ENCODE data around the gene PCDH12. TPM values are rescaled to one million over a fixed set of nuclear protein-coding genes. Genes with fewer than 3 reads are reported as not detected.

Gene PCDH12
- 0.14 and 0.17 TPM in 2 replicates for total RNA-seq (2014; rRNA removed; shearing (Covaris generic))
- polyA plus RNA-seq (2015; cell fraction: cytosol; rRNA removed): 0.45 and 0.85 TPM in 2 replicates
- polyA plus RNA-seq (2015; cell fraction: nucleus; rRNA removed): 2.0 and 3.1 TPM in 2 replicates

GRCh38 chr5:141958113-141958512, at the start of gene PCDH12:
TSS of gene PCDH12 (minus strand) at chr5:141958202. CDS start at chr5:141957851, 351 bp downstream.
- DNase-seq (ENCODE audit: low read depth): peak; percentile 56

DNA sequence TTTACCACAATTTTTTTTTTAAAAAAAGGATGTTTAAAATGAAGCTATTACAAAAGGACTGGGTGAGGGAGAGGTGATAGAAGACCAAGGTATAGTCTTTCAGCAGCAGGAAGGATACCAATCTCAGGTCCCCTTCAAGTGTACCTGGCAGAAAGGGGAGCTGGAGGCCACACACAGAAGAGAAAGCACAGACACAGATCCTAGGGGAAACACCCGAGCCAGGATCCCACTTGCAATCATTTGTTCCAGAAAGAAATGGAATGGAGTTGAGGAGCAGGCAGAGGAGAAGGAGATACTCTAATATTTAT, 49.2 kb upstream of the PCDH12 start:
- no peak for DNase-seq (ENCODE audit: low read depth)

- no peak for DNase-seq (ENCODE audit: low read depth)
Measured at GRCh38 chr5:142006363-142007236, 48.6 kb upstream of the PCDH12 start.

GRCh38 chr5:142003266-142003800, 45.3 kb upstream of the PCDH12 start:
- no peak for DNase-seq (ENCODE audit: low read depth)

GRCh38 chr5:142000704-142001484, 42.9 kb upstream of the PCDH12 start:
- no peak for DNase-seq (ENCODE audit: low read depth)

GRCh38 chr5:142000173-142000572, 42.2 kb upstream of the PCDH12 start:
- no peak for DNase-seq (ENCODE audit: low read depth)

DNA sequence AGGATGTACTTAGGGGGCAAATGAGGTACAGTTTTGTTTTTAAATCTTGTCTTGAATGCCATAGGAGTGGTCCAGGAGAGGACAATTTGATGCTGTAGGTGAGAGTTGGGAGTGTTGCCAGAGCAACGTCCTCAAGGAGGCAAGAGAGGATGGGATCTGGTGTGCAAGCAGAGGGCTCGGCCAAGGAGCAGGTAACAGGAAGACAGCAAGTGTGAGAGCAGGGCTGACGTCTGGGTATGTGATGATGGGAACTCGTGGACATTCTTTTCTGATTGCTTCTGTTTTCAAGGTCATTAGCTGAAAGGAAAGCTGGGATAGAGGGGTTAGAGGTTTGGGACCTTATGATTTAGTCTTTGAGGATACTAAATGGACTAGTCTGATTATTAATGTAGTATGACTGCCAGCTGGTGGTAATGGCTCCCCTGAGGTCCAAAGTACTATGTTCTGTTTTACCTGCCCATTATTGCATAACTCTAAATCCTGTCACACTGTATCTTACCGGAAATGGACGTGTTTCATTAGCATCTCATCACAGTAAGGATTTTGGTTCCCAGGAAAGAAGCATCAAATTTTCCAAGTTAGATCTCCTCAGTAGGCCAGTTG, 39.5 kb upstream of the PCDH12 start:
- no peak for DNase-seq (ENCODE audit: low read depth)

GRCh38 chr5:141995656-141996055, 37.7 kb upstream of the PCDH12 start:
- DNase-seq (ENCODE audit: low read depth): no peak

- no peak for DNase-seq (ENCODE audit: low read depth)
Measured at GRCh38 chr5:141994511-141995136, 36.6 kb upstream of the PCDH12 start.

GRCh38 chr5:141992349-141992963, 34.5 kb upstream of the PCDH12 start:
- peak; percentile 44 for DNase-seq (ENCODE audit: low read depth)

GRCh38 chr5:141989720-141990119, 31.7 kb upstream of the PCDH12 start:
- DNase-seq (ENCODE audit: low read depth): no peak

DNA sequence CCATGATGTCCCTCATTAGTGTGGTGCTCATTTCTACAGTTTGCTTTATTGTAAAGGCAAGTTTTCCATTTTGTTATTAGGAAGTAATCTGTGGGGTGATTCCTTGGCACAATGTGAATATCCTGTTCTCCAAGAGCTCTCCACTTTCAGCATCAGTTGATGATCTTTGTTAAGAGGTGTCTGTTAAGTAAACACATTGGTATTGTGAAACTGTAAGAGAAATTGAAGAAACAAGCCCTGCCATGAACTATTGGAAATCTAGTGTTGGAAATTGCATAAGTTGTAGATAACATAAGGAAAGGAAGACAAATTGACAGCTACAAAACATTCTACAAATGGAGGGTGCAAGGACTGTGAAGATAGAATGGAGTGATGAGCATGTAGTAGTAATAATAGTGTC, 28.1 kb upstream of the PCDH12 start:
- DNase-seq (ENCODE audit: low read depth): no peak

GRCh38 chr5:141982626-141983025, 24.6 kb upstream of the PCDH12 start:
- no peak for DNase-seq (ENCODE audit: low read depth)

DNA sequence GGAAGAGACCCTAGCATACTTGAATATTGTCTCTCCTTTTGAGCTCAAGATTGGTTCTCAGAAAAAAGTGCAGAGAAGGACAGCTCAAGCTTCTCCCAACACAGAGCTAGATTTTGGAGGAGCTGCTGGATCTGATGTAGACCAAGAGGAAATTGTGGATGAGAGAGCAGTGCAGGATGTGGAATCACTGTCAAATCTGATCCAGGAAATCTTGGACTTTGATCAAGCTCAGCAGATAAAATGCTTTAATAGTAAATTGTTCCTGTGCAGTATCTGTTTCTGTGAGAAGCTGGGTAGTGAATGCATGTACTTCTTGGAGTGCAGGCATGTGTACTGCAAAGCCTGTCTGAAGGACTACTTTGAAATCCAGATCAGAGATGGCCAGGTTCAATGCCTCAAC, 20.4 kb upstream of the PCDH12 start:
- DNase-seq (ENCODE audit: low read depth): no peak

- no peak for DNase-seq (ENCODE audit: low read depth)
Measured at GRCh38 chr5:141976176-141976575, 18.2 kb upstream of the PCDH12 start.

DNA sequence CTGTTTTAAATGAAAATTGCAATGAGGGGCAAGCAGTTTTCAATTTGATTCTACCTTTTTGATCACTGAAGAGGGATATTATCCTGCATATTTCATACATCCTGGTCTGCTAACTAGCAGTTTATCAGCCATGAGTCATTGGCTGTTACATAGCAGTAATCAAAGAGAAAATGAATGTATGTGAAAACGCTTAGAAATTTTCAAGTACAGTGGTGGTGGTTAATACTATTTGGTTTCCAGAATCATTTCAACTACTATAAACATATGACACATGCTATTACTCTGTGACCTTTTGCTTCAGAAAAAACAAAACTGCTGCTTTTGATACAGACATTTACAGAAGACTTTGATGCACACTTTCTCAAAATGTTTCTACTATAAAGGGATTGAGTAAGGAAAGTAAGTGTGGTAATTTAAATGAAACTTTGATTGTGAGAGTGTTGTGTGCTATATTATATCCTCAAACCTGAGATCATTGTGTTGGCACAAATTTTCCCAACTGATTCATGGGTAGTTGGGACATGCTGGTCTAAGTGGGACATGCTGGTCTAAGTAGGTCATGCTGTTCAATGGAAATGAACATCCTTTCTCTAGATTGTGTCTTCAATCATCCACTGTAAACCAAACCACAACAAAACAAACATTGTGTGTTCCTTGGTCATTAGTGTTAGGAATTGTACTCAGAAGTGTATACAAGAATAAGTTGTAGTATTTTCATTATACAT, 16.0 kb upstream of the PCDH12 start:
- DNase-seq (ENCODE audit: low read depth): peak; percentile 29

DNA sequence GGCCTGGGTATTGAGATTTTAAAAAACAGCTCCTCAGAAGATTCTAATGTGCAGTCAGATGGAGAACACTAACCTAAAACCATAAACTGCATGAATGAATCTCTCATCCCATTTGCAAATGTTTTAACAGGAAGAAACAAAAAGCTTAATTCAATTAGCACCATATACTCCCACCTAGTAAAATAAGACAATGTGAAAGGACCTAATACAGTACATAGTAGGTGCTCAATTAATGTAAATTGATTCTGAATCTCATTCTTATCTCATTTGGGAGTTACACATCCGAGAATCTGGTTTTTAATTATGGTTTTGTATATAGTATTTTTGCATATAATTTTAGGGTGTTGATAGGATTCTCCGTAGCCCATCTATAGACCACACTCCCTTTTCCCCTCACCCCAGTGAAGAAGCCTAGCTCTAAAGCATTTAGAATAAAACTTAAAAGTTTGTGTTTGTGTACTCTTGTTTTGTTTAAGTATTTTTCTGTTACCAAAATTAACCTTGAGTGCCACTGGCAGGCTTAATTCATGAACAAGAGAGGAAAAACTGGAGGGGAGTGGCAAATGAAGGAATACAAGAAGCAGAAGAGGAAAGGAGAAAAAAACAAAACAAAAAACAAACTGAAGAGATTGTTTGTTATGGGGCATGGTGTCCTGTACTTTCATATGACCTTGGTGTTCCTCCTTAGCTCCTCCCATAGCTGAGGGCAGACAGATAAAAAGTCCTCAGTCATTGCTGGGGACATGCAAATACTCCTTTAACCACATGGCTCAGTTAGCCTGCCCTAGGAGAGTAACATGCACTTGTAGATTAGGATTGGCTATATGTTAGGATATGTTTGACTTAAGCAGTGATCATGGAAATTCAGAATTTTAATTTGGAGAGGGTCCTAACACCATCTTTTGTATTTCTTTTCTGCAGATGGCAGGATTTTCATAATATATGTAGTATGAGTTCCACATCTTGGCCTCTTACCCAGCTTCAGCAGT, 12.1 kb upstream of the PCDH12 start:
- peak; percentile 53 for DNase-seq (ENCODE audit: low read depth)

GRCh38 chr5:141968914-141969608, 11.1 kb upstream of the PCDH12 start, which contains the start of gene RNF14:
TSS of gene RNF14 (plus strand) at chr5:141969105. CDS start at chr5:141973589, 4,484 bp downstream.
- peak; percentile 95 for DNase-seq (ENCODE audit: low read depth)

Data from HT1080 (cell line).